Smooth muscle cell (in vitro differentiated cells): Measurements from ENCODE around the gene TBC1D16. TPM values are rescaled to one million over a fixed set of nuclear protein-coding genes. Genes with fewer than 3 reads are reported as not detected.
A peak's percentile ranks its signal among the peaks of the same experiment; 100 is the strongest.

Experiments
- DNase-seq: peaks from one replicate; lab custom pipeline; 2025; ENCODE audit not compliant: unreplicated experiment; lab: John Stamatoyannopoulos, UW
- H2AFZ ChIP-seq: fragments of 200-600 bp; sonication (generic); 2 replicates; pipeline ENCODE4 v1.6.0; 2016; ENCODE audit warnings: antibody characterized with exemption, low read depth, mild to moderate bottlenecking
- H3F3A ChIP-seq: fragments of 200-600 bp; sonication (generic); 2 replicates; pipeline ENCODE4 v1.6.0; 2017; ENCODE audit warnings: antibody characterized with exemption, low read depth
- H3K27ac ChIP-seq: fragments of 200-600 bp; sonication (generic); 2 replicates; pipeline ENCODE4 v1.5.1; 2016; ENCODE audit warnings: low read depth, mild to moderate bottlenecking
- H3K27me3 ChIP-seq: fragments of 200-600 bp; sonication (generic); 2 replicates; pipeline ENCODE4 v1.6.1; 2016; ENCODE audit warnings: low read depth, mild to moderate bottlenecking
- H3K36me3 ChIP-seq: fragments of 200-600 bp; sonication (generic); 2 replicates; pipeline ENCODE4 v1.5.1; 2016; ENCODE audit warnings: low read depth
- H3K4me1 ChIP-seq: fragments of 200-600 bp; sonication (generic); 2 replicates; pipeline ENCODE4 v1.5.1; 2016; ENCODE audit warnings: low read depth
- H3K4me2 ChIP-seq: fragments of 200-600 bp; sonication (generic); 2 replicates; pipeline ENCODE4 v1.6.0; 2016; ENCODE audit warnings: mild to moderate bottlenecking
- H3K4me3 ChIP-seq: fragments of 200-600 bp; sonication (generic); 2 replicates; pipeline ENCODE4 v1.5.1; 2016; ENCODE audit warnings: mild to moderate bottlenecking
- H3K79me2 ChIP-seq: fragments of 200-600 bp; sonication (generic); 2 replicates; pipeline ENCODE4 v1.6.0; 2016; ENCODE audit warnings: low read depth, mild to moderate bottlenecking
- H3K9ac ChIP-seq: fragments of 200-600 bp; sonication (generic); 2 replicates; pipeline ENCODE4 v1.6.0; 2016; ENCODE audit warnings: low read depth
- H3K9me3 ChIP-seq: fragments of 200-600 bp; sonication (generic); replicated peaks from 2 replicates; pipeline ENCODE4 v1.5.1; 2016; ENCODE audit warnings: low read depth
- H4K20me1 ChIP-seq: fragments of 200-600 bp; sonication (generic); 2 replicates; pipeline ENCODE4 v1.6.0; 2016; ENCODE audit warnings: low read depth
- WGBS: methylation state at CpG from one replicate; pipeline ENCODE4 v1.1.7; 2016; ENCODE audit warnings: low lambda C conversion rate; 5-methylcytosine and 5-hydroxymethylcytosine counted together
- polyA plus RNA-seq: library from polyadenylated mRNA; unstranded; fragments of >200 nt; fragmentation: Nextera tagmentation; extraction: Ambion mirVana; gene quantifications from 2 replicates; pipeline ENCODE4 v1.2.1, GENCODE V29; 2016
- total RNA-seq: library from RNA; depleted of rRNA; stranded (reverse); fragments of >200 nt; gene quantifications from 2 replicates; pipeline ENCODE4 v1.2.3, GENCODE V29; 2014
- TF ChIP-seq, protein P1 (sequence below): fragments of 200-600 bp; sonication (generic); IDR thresholded peaks from 2 replicates; pipeline ENCODE4 v1.5.1; 2017; ENCODE audit warnings: borderline replicate concordance, mild to moderate bottlenecking, antibody characterized with exemption; ENCODE audit not compliant: insufficient read depth, poor library complexity, severe bottlenecking

TBC1D16 gene
- total and polyA plus RNA-seq, 2 experiments from 2014 or later, result 17.4 to 24.6 TPM

DNA sequence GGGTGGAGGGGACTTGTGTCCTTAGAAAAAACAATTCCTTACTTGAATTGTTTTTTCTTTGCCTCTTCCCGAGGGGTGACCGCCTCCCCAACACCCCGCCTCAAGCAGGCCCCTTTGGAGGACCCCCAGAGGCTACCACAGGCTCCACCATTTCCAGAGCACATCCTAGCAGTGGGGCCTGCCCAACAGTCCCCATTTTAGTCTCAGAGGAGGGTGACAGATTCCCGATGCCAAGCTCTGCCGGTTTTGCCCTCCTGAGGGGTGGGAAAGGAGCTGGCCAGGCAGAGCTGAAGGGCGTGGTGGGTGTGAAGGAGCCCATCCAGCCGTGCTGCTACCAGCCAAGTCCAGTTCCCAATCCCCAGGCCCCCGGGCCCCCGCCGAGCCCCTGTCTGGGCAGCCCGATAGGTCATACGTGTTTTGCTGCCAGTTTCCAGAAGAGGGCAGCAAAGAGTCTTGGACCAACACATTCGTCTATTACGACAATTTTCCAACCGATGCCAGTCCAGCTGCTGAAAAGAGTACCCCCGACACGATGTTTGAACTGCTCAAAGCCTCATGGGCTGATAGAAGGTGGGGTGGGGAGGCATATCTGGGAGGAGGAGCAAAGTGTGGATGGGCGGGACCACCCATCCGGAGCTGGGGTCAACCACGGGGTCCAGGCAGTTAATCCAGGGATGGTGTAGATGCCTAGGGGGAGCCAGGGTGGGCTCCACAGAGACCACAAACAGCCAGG lies 46.9 kb upstream of the TBC1D16 start:
- Histone ChIP-seq H3K9me3 (no peaks in the 10 kb centered on the region), H2AFZ (no peak overlapping the region), H3K27me3 (no peaks in the 10 kb centered on the region), H3K79me2 (no peaks in the 10 kb centered on the region), H3K4me3 (no peak overlapping the region), H3K9ac (no peak overlapping the region), H3K4me1 (no peaks in the 10 kb centered on the region), H3K4me2 (peak overlapping the region; percentile 43), H3F3A (no peaks in the 10 kb centered on the region), H3K36me3 (no peaks in the 10 kb centered on the region), H3K27ac (no peak overlapping the region), H4K20me1 (no peaks in the 10 kb centered on the region)
- WGBS, result 34% methylated on average over 20 of the region's 20 CpGs
- peak; percentile 10 for DNase-seq
- TF ChIP-seq, protein P1, sequence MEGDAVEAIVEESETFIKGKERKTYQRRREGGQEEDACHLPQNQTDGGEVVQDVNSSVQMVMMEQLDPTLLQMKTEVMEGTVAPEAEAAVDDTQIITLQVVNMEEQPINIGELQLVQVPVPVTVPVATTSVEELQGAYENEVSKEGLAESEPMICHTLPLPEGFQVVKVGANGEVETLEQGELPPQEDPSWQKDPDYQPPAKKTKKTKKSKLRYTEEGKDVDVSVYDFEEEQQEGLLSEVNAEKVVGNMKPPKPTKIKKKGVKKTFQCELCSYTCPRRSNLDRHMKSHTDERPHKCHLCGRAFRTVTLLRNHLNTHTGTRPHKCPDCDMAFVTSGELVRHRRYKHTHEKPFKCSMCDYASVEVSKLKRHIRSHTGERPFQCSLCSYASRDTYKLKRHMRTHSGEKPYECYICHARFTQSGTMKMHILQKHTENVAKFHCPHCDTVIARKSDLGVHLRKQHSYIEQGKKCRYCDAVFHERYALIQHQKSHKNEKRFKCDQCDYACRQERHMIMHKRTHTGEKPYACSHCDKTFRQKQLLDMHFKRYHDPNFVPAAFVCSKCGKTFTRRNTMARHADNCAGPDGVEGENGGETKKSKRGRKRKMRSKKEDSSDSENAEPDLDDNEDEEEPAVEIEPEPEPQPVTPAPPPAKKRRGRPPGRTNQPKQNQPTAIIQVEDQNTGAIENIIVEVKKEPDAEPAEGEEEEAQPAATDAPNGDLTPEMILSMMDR, result peak; percentile 75

DNA sequence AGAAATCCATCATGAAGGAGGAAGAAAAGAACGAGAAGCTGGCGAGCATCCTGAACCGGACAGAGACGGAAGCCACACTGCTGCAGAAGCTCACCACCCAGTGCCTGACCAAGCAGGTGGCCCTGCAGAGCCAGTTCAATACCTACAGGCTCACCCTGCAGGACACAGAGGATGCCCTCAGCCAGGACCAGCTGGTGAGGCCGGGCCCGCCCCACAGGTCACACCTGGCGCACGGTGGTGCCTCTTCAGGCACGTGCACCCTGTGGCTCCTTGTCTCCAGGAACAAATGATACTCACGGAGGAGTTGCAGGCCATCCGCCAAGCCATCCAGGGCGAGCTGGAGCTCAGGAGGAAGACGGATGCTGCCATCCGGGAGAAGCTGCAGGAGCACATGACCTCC lies 45.9 kb upstream of the TBC1D16 start:
- H2AFZ ChIP-seq, result no peak overlapping the region
- DNase-seq, result no peak
- TF ChIP-seq, protein P1, result no peak
- no peaks in the 10 kb centered on the region for H3K36me3 ChIP-seq
- no peak overlapping the region for H3K27ac ChIP-seq
- H3F3A ChIP-seq, result no peaks in the 10 kb centered on the region
- H3K9me3 ChIP-seq, result no peaks in the 10 kb centered on the region
- WGBS, result 95% methylated on average over 14 of the region's 14 CpGs
- no peak overlapping the region for H3K4me3 ChIP-seq
- H3K4me2 ChIP-seq, result no peak overlapping the region
- no peak overlapping the region for H3K9ac ChIP-seq
- H3K79me2 ChIP-seq, result no peaks in the 10 kb centered on the region
- no peaks in the 10 kb centered on the region for H3K4me1 ChIP-seq
- H4K20me1 ChIP-seq, result no peaks in the 10 kb centered on the region
- H3K27me3 ChIP-seq, result no peaks in the 10 kb centered on the region

DNA sequence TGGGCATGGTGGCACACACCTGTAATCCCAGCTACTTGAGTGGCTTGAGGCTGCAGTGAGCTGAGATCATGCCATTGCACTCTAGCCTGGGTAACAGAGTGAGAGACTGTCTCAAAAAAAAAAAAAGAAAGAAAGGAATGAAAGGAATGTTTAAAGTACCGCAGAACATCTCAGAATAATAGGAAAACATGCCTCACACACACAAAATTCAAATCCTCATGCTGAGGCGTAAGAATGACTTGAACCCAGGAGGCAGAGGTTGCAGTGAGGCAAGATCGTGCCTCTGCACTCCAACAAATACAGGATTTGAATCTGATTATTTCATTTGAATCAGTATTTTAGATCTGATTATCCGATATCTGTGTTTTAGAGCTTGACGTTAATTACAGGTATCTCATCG lies 44.4 kb upstream of the TBC1D16 start:
- Histone ChIP-seq H2AFZ (no peak overlapping the region), H3K4me2 (no peak overlapping the region), H3K9ac (no peak overlapping the region), H3K4me1 (no peaks in the 10 kb centered on the region), H3F3A (no peaks in the 10 kb centered on the region), H4K20me1 (no peaks in the 10 kb centered on the region), H3K27me3 (no peaks in the 10 kb centered on the region), H3K9me3 (no peaks in the 10 kb centered on the region), H3K79me2 (no peaks in the 10 kb centered on the region), H3K4me3 (no peak overlapping the region), H3K36me3 (no peaks in the 10 kb centered on the region), H3K27ac (no peak overlapping the region)
- TF ChIP-seq, protein P1, result no peak
- WGBS, result 80% methylated on average over 6 of the region's 6 CpGs
- no peak for DNase-seq

DNA sequence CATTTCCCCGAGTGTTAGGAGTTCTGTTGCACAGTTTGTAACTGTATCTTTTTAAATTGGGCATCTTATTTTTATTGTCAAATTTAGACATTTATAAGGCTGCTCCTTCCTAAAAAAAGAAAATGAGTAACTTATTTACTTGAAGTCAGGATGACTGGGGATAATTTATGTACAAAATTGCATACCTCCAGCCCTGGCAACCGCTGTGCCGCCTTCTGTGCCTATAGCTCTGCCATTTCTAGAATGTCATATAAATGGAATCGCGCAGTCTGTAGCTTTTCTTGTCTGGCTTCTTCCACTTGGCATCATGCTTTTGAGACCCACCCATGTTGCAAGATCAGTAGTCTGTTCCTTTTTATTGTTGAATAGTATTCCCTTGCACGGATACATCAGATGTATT lies 36.7 kb upstream of the TBC1D16 start:
- no peak overlapping the region for H3K9ac ChIP-seq

More for the DNA sequence above, 36.7 kb upstream of the TBC1D16 start:
- Histone ChIP-seq H3K79me2 (no peaks in the 10 kb centered on the region), H2AFZ (no peak overlapping the region), H3K4me3 (no peak overlapping the region), H4K20me1 (no peaks in the 10 kb centered on the region), H3K27ac (no peak overlapping the region), H3K4me2 (no peak overlapping the region), H3K9me3 (no peaks in the 10 kb centered on the region), H3K36me3 (no peaks in the 10 kb centered on the region), H3K4me1 (no peaks in the 10 kb centered on the region), H3K27me3 (no peaks in the 10 kb centered on the region), H3F3A (no peaks in the 10 kb centered on the region)
- TF ChIP-seq, protein P1, result no peak
- WGBS, result 96% methylated on average over 6 of the region's 6 CpGs
- DNase-seq, result no peak
